Parathyroid adenoma (tissue), 2 donors: ENCODE data around the gene RPL26.
"Not testable (repeated sequence)": the region's sequence is repeated elsewhere in the genome, so short reads cannot be mapped to it uniquely, and the experiment has no call there.

ENCODE experiments used
- H2AFZ ChIP-seq: fragments of 300-600 bp; sonication (generic); one replicate; pipeline ENCODE4 v1.7.0; 2017; ENCODE audit warnings: antibody characterized with exemption, mild to moderate bottlenecking
- H3K27ac ChIP-seq: fragments of 300-600 bp; sonication (generic); one replicate; pipeline ENCODE4 v1.7.0; 2017
- H3K27me3 ChIP-seq: fragments of 300-600 bp; sonication (generic); one replicate; pipeline ENCODE4 v1.7.0; 2017; ENCODE audit warnings: low read length; ENCODE audit not compliant: control insufficient read depth, insufficient read depth
- H3K36me3 ChIP-seq: fragments of 300-600 bp; sonication (generic); one replicate; pipeline ENCODE4 v1.7.0; 2017; ENCODE audit warnings: low read length; ENCODE audit not compliant: control insufficient read depth, insufficient read depth
- H3K4me1 ChIP-seq: fragments of 300-600 bp; sonication (generic); one replicate; pipeline ENCODE4 v1.7.0; 2017; ENCODE audit warnings: control low read depth
- H3K4me2 ChIP-seq: fragments of 300-600 bp; sonication (generic); one replicate; pipeline ENCODE4 v1.7.0; 2017; ENCODE audit warnings: low read length
- H3K4me3 ChIP-seq: fragments of 300-600 bp; sonication (generic); one replicate; pipeline ENCODE4 v1.7.0; 2017; ENCODE audit warnings: low read depth, low read length
- H3K79me2 ChIP-seq: fragments of 300-600 bp; sonication (generic); one replicate; pipeline ENCODE4 v1.7.0; 2017; ENCODE audit warnings: control low read depth
- H3K9ac ChIP-seq: fragments of 300-600 bp; sonication (generic); one replicate; pipeline ENCODE4 v1.7.0; 2017; ENCODE audit warnings: mild to moderate bottlenecking
- H3K9me3 ChIP-seq: fragments of 300-600 bp; sonication (generic); one replicate; pipeline ENCODE4 v1.7.0; 2017; ENCODE audit warnings: low read length; ENCODE audit not compliant: control insufficient read depth
- CTCF ChIP-seq: fragments of 300-600 bp; sonication (generic); IDR thresholded peaks from one replicate; pipeline ENCODE4 v1.7.0; 2017; ENCODE audit warnings: antibody characterized with exemption, mild to moderate bottlenecking
- donor health status: primary hyperparathyroidism.

Gene RPL26

DNA sequence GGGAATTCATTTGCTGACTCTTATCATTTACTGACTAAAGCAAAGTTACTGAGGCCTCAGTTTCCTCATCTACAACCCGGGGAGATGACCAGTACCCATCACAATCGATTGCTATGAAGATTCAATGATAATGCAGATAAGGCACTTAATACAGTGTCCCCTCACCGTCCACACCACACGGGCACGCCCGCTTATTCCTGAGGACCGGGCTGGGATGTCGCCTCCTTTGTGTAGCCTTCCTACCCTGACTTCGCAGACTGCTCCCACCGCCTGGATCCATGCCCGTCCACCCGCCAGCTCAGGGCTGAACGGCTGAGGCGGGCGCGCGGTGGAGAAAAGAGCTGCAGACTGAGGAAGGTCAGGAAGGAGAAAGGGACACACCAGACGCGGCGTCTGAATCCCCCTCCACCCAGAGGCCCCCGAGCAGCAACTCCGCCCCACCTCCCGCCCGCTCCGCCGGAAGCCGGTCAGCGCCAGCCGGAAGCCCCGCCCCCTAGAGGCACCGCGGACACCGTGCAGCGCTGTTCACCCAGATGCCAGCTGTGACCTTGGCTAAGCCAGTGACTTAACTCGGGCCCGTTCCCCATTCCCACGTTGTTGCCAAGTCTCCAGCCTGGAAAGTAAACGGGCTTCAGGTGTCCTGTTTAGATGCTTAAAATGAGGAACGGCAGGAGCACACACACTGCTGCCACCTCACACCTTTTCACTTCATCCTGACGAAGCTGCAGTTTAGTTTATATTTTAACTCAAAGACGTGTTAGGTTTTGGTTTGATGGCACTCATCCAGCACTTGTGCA is 6.5 kb downstream of the RPL26 start, which contains the start of gene KRABD2:
Gene KRABD2, minus strand, starts transcription at position 434 of the 797 bp plus-strand sequence.
- Histone ChIP-seq H3K9ac (peak within 1 kb of the TSS; percentile 13), H3K4me3 (peak within 1 kb of the TSS; percentile 99), H2AFZ (peak within 1 kb of the TSS; percentile 82), H3K79me2 (peaks cover 6% of the 10 kb centered on the region), H3K36me3 (no peaks in the 10 kb centered on the region), H3K27ac (peak within 1 kb of the TSS; percentile 84), H3K9me3 (no peaks in the 10 kb centered on the region), H3K4me1 (peaks cover 8% of the 10 kb centered on the region), H3K27me3 (no peaks in the 10 kb centered on the region), H3K4me2 (peak within 1 kb of the TSS; percentile 98)
- TF ChIP-seq CTCF, result peak; percentile 70

- H3K27me3 ChIP-seq, result no peaks in the 10 kb centered on the region
- peaks cover 8% of the 10 kb centered on the region for H3K4me1 ChIP-seq
- peak overlapping the region; percentile 99 for H3K4me3 ChIP-seq
- peak overlapping the region; percentile 98 for H3K4me2 ChIP-seq
- no peaks in the 10 kb centered on the region for H3K9me3 ChIP-seq
- H3K79me2 ChIP-seq, result peaks cover 3% of the 10 kb centered on the region
- H3K27ac ChIP-seq, result peak overlapping the region; percentile 84
- no peak for TF ChIP-seq CTCF
- H3K36me3 ChIP-seq, result no peaks in the 10 kb centered on the region
- H2AFZ ChIP-seq, result peak overlapping the region; percentile 82
- peak overlapping the region; percentile 13 for H3K9ac ChIP-seq
Observed at GRCh38 chr17:8375738-8376259, 7.2 kb downstream of the RPL26 start.

DNA sequence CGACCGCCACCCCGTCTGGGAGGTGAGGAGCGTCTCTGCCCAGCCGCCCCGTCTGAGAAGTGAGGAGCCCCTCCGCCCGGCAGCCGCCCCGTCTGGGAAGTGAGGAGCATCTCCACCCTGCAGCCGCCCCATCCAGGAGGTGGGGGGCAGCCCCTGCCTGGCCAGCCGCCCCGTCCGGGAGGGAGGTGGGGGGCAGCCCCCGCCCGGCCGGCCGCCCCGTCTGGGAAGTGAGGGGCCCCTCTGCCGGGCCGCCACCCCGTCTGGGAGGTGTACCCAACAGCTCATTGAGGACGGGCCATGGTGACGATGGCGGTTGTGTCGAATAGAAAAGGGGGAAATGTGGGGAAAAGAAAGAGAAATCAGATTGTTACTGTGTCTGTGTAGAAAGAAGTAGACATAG is 9.1 kb downstream of the RPL26 start:
- H2AFZ ChIP-seq, H3K36me3 ChIP-seq, H3K4me1 ChIP-seq, H3K9ac ChIP-seq, H3K4me3 ChIP-seq, H3K27ac ChIP-seq, H3K79me2 ChIP-seq, H3K27me3 ChIP-seq, H3K4me2 ChIP-seq, H3K9me3 ChIP-seq: not testable (repeated sequence)

GRCh38 chr17:8372422-8372821 is 10.6 kb downstream of the RPL26 start:
- H3K27ac ChIP-seq, result no peak overlapping the region
- H3K9ac ChIP-seq, result no peak overlapping the region
- H2AFZ ChIP-seq, result no peak overlapping the region
- H3K4me2 ChIP-seq, result no peak overlapping the region
- H3K79me2 ChIP-seq, result peaks cover 3% of the 10 kb centered on the region
- TF ChIP-seq CTCF, result no peak
- H3K4me3 ChIP-seq, result no peak overlapping the region
- no peaks in the 10 kb centered on the region for H3K27me3 ChIP-seq
- H3K9me3 ChIP-seq, result no peaks in the 10 kb centered on the region
- H3K36me3 ChIP-seq, result no peaks in the 10 kb centered on the region
- peaks cover 6% of the 10 kb centered on the region for H3K4me1 ChIP-seq

- Histone ChIP-seq H3K79me2 (peaks cover 3% of the 10 kb centered on the region), H3K27ac (no peak overlapping the region), H3K4me2 (no peak overlapping the region), H2AFZ (no peak overlapping the region), H3K4me3 (no peak overlapping the region), H3K27me3 (no peaks in the 10 kb centered on the region), H3K36me3 (no peaks in the 10 kb centered on the region), H3K9ac (no peak overlapping the region), H3K9me3 (no peaks in the 10 kb centered on the region), H3K4me1 (peaks cover 6% of the 10 kb centered on the region)
- no peak for TF ChIP-seq CTCF
Observed at GRCh38 chr17:8371786-8372185, 11.2 kb downstream of the RPL26 start.
